NCI-H748 treated with DMSO at 0.1 percent for 48 hours (cell line): Measurements from ENCODE around the gene SIRPB1.
"Not testable (repeated sequence)": the region's sequence is repeated elsewhere in the genome, so short reads cannot be mapped to it uniquely, and the experiment has no call there.

ENCODE experiments used
- DNase-seq: peaks from one replicate; lab custom pipeline; 2025; lab: John Stamatoyannopoulos, UW

Gene SIRPB1

DNA sequence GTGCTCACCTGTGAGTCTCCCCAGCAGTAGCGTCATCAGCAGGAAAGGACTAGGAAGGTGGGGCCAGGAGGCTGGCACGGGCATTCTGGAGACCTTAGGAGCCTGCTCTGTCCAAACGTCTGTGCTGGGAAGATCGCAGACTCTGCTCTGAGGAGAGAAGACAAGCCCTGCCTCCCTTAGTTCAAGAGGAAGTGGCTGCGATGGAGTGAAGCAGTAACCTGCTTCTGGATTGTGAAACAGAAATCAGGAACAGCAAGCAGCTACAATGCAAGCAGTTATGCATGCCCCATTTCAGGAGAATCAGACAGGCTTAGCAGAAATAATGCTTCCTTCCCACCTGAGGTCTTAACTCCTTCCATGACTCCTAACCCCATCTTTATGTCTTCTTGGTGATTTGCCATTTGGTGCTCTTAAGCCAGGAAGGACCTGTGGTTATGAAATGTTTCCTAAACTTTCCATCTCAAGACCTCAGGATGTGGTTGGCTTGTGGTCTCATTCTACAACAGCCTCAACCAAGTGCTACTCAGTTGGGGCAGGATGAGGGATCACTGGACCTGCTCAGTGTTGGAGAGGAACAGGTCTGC lies at the start of gene SIRPB1:
TSS of gene SIRPB1 (minus strand) at position 149 of the 584 bp plus-strand sequence. CDS start at position 84, 65 bp downstream.
- no peak for DNase-seq

DNA sequence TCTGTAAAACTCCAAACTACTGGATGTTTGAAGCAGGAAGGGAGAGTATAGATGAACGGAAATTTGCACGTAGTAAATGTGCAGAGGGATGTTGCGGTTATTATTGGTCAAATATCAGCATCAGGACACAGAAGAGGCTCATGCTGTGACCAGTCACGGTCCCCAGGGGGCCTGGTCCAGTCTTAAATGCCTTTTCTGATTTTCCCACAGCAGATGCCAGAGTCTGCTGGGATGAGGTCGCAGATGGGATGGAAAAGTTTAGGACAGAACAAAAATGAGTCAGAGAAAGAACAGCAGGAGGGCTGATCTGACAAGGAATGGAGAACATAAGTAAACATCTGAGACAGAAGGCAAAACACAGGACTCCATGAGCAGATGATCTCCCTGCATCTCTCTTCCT lies 49.5 kb upstream of the SIRPB1 start:
- DNase-seq: no peak

DNA sequence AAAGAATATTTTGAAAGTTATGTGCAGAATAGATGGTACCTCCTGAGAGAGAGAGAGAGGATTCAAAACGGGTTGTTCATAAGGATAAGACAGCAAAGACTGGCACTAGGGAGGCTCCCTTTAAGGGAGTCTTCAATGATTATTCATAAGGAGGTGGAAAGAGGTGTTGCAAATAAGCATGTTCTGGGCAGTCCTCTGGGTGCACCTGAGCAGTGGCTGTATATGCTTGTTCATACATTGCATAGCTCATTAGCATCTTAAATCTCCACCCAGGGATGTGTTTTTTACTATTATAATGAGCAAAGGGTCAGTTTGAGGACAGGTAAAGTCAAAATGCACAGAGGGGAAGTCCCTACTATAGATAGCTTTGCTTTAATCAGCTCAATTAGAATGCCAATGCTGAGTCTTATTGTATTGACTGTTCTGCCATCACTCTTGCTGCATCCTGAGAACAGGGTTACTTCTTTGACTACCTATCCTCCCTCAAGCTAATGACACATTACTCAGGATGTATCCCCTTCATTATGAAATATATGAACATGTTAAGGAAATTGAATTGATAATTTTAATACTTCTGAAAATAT lies 47.8 kb upstream of the SIRPB1 start:
- no peak for DNase-seq

DNA sequence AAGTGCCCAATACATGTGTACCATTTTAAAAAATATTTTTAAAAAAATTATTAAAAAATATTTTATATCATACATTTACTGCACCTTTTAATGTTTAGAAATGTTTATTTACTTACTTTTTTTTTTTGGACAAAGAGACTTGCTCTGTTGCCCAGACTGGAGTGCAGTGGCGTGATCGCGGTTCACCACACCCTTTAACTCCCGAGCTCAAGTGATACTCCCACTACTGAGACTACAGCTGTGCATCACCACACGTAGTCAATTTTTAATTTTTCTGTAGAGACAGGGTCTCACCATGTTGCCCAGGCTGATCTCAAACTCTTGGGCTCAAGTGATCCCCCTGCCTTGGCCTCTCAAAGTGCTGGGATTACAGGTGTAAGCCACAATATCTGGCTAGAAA lies 47.0 kb upstream of the SIRPB1 start:
- no peak for DNase-seq

DNA sequence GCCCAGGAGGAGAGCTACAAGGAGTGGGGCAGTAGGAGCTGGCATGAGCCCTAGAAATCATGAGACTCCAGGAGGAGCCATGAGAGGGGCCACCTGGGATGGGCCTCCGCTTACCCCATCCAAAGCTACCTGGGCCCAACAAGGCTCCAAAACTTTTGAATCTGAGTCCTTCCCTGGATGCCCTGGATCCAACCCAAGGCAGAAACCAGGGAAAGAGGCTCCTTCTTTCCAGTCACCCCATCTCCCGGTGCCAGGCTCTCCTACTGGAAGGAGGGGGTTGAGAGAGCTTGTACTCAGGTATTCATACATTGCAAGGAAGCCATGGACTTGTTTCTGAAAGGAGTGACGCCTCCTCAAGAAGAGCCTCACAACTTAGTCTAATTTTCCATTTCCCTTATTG lies 45.5 kb upstream of the SIRPB1 start:
- no peak for DNase-seq

DNA sequence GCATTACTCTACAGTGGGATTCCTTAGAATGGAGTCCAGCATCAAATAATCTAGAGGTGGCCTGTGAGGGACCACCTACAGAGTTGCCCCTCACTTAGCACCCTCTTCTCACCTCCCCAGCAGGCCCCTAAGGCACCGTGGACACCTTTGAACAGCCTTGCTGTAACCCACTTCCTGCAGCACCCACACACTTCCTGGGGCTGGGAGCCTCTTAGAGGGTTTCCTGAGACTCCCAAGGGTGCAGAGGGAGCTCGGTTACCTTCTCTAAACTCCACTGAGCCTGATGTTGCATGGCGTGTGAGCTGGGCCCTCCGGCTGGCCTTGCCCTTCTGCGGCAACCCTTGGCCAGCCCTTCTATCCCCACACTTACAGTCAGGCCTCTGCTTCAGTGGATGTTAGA lies 45.1 kb upstream of the SIRPB1 start:
- no peak for DNase-seq

DNA sequence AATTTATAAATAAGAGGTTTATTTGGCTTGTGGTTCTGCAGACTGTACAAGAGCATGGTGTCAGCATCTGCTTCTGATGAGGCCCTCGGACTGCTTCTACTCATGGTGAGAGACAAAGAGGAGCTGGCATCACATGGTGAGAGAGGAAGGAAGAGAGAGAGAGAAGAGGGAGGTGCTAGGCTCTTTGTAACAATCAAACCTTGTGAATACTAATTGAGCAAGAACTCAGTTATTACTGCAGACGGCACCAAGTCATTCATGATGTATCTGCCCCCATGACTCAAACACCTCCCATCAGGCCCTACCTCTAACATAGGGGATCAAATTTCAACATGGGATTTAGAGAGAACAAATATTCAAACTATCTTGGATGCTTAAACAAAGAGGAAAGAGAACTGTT lies 44.1 kb upstream of the SIRPB1 start:
- no peak for DNase-seq

DNA sequence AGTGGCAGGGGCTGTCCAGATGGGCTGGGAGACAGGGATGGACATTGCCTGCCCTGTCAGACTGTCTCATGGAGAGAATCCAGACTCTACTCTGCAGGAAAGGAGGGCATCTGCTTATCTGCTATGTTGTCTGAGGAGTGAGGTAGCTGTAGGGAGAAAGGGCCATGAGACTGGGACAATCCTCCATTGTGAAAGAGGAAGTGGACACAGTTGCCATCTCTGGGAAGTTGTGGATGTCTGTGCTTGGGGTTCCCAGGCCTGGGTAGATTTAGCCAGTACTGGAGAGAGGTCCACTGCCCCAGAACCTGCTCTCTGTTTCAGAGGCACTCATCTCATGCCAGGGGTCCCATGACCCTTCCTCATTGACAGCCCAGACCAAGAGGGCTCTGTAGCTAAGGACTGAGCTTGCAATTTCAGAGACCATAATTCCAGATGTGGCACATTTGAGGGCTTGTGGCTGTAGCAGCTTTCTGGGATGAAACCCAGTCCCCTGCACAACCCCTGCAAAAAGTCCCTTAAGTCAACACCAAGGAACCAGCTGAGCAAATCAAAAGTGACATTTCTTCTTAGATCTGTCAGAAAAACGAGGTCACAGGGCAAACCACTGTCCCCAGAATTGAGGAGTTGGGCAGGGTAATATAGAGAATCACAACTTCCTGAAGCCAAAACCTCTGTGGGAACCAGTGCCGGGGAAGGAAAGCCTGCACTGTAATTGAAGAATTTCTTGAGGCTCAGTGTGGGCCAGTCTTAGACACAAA lies 41.9 kb upstream of the SIRPB1 start:
- no peak for DNase-seq

DNA sequence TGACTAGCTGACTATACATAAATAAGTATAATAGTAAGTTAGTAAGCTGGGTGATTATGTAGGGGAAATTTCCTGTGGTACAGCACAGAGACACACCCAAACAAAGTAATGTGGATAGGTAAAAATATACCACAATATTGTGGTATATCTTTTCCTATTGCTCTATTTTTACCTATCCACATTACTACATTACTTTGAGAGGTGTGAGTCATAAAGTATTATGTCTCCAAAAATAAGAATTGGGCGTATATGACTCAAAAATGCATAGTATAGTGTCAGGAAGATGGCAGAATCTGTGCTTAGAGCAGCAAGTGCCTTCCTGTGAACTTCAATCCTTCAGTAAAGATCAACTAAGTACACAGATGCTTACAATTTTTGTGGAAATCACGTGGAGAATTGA lies 40.4 kb upstream of the SIRPB1 start:
- no peak for DNase-seq

DNA sequence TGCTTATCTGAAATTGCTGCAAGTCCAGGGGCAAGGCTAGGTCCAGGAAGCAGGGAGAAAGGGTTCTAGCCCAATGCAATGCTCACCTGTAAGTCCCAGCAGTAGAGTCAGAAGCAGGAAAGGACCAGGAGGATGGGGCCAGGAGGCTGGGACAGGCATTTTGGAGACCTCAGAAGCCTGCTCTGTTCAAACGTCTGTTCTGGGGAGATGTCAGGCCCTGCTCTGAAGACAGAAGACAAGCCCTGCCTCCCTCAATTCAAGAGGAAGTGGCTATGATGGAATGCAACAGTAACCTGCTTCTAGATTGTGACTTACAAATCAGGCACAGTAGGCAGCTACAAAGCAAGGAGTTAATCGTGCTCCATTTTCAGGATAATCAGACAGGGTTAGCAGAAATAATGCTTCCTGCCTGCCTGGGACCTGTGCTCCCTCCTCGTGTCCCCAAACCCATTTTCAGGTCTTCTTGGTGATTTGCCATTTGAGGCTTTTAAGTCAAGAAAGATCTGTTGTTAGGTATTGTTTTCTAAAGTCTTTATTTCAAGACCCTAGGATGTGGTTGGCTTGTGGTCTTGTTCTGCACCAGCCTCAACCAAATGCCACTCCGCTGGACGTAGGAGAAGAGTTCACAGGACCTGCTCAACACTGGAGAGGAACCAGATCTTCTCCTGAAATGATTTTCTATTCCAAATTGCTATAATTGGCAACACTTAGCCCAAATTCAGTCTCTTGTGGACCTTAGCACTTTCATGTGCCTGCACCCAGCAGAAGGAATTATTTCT lies 37.9 kb upstream of the SIRPB1 start, which contains the start of gene SIRPG:
TSS of gene SIRPG (minus strand) at position 224 of the 779 bp plus-strand sequence. CDS start at position 159, 65 bp downstream.
- no peak for DNase-seq

DNA sequence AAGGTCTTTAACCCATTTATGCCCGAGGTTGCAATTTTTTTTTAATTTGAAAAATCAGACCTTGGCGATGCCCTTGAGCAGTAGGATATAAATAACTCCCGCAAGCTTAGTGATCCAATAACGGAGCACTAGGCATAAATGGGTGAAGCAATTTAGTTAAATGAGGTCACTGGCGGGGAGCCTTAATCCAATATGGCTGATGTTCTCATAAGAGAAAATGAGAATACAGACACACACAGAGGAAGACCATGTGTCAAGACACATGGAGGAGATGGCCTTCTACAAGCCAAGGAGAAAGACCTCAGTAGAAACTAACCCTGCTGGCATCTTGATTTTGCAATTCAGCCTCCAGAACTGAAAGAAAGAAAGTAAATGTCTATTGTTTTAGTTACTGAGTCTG lies 37.0 kb upstream of the SIRPB1 start:
- DNase-seq: no peak

DNA sequence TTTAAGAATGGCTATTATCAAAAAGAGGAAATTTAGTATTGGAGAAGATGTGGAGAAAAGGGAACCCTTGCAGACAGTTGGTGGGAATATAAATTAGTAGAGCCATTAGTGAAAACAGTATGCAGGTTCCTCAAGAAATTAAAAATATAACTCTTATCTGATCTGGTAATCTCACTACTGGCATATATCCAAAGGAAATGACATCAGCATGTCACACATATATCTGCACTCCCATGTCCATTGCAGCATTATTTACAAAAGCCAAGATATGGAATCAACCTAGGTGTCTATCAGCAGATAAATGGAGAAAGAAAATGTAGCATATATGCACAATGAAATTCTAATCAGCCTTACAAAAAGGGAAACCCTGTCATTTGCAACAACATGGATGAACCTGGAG lies 35.2 kb upstream of the SIRPB1 start:
- no peak for DNase-seq

DNA sequence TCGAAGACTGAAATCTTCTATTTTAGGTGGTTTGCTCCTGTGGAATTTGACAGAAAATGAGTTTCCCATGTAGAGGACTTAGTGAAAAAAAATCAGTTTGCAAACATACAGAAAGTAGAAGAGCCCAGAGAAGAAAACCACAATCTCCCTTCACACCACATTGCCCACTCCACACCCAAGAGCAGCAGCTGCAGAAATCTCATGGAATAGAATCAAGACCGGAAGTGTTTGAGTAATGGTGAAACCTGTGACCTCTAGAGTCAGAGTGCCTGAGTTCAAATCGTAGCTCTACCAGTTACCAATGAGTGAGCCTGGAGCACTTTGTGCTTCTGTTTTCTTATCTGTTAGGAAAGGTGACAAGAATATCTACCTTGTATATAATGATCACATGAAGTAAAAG lies 33.2 kb upstream of the SIRPB1 start:
- no peak for DNase-seq

DNA sequence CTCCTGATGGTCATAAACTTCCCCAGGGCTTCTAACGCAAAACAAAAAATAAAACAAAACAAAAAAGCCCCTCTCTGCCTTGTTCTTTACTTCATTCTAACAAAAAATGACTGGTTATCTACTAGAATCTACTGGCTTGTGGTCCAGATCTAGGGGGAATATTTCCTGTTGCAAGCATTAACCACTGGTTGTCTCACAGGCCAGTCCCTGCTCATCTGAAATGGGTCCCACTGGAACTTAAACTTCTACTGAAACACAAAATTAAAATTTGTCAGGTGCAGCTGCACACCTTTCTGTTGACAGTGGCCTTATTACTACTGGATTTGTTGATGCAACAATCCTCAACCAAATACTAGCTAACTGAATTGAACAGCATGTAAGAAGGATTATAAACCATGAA lies 32.3 kb upstream of the SIRPB1 start:
- no peak for DNase-seq

DNA sequence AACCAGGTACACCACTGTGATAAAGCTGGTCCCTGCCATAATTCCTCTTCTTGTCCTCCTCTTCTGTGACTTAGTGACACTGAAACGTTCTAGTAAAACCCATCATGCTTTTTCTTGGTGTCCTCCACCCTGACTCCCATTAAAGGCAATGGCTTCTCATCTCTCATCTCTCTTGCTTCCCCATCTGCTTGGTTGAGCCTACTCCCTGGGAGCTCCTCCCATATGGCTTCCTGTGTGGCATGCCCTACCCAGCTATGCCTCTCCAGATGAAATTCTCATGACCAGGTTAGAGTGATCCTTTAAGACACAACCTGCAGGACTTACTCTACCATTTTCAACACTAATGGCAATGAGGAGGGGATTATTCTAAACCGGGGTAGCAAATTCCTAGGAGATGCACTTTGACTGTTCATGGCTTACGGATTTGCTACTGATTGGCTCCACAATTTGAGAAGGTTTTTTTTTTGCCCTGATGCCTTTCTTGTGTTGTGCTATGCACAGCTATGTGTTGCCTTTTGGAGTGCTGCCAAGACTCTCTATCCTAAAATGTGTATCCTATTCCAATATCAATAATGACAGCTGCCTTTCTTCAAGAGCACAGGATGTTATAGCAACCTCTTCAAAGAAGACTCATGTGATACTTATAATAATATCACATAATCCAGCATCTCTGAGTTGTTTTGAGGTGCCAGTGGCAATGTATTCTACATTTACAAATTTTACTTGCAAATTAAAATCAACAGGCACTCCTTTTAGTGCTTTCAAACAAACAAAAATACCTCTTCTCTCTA lies 31.7 kb upstream of the SIRPB1 start:
- peak; percentile 7 for DNase-seq

DNA sequence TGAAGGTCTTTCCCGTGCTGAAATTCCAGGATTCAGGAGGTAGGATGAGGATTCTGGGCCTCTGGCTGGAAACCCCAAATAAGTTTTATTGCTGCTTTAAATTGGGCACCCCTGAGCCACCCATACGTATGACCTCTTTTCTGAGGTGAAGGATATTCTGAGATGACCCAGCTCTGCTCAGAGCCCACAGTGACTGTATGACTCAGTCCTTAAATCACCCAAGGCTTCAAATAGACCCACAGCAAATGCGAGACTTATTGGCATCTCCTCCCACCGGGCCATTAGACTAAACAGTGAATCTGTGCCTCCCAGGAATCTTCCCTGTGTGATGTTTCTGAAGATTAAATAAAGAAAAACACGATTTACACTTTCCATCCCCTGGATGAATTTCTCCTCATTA lies 28.3 kb upstream of the SIRPB1 start:
- DNase-seq: no peak

DNA sequence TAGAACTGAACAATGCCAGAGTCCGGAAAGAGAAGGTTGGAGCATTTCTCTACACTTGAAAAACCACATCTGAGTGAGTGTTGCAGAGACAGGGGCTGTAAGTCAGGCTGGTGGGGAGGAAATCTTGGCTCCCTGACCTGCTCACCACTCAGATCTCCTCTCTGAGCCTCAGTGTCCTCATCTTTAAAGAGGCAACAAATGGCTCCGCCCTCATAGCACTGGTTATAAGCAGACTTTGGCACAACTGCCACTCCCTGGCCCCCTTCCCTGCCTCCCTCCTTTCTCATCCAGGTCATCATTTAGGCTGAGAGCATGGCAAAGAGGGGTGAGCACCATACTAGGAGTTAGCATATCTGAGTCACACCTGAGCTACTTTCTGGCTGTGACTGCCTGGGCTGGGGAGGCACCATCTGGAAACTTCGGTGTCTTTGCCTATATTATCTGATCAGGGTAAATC lies 27.2 kb upstream of the SIRPB1 start:
- no peak for DNase-seq

DNA sequence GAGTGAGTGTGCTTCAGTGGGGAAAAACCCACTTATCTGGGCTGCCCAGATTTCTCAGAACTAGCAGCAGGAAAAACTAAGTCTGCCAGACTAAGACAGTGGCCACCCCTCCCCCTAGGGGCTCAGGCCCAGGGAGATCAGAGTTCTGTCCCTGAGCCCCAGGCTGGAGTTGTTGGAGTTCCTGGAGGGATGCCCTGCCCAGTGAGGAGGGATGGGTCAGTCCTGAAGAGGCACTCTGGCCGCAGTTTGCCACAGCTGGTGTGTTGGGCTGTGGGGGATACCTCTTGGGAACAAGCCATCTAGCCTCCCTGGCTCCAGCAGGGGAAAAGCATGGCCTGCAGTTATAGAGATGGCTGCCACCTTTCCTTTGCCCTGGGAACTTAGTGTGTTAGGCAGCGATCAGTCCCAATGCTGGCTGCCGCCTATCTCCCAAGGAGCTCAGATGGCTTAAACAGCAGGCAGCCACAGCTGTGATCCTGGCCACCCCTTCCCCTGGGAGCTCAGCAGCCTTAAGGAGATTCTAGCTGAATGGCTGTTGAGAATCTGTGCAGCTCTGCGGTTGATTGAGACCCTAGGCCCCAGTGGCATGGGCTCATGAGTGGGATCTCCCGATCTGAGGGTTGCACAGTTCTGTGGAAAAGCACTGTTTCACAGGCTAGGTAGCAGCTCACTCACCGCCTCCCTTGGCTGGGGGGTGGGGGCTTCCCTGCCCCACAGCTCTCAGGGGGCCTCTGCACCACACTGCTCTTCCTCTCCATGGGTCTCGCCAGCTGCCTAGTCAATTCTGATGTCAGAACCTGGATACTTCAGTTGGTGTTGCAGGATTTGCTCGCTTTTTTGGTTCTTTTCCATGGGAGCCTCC lies 24.5 kb upstream of the SIRPB1 start:
- no peak for DNase-seq

DNA sequence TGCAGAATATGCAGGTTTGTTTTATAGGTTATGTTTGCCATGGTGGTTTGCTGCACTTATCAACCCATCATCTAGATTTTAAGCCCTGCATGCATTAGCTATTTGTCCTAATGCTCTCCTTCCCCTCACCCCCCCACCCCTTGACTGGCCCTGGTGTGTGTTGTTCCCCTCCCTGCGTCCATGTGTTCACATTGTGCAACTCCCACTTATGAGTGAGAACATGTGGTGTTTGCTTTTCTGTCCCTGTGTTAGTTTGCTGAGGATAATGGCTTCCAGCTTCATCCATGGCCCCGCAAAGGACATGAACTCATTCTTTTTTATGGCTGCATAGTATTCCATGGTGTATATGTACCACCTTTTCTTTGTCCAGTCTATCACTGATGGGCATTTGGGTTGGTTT lies 18.8 kb upstream of the SIRPB1 start:
- DNase-seq: not testable (repeated sequence)

DNA sequence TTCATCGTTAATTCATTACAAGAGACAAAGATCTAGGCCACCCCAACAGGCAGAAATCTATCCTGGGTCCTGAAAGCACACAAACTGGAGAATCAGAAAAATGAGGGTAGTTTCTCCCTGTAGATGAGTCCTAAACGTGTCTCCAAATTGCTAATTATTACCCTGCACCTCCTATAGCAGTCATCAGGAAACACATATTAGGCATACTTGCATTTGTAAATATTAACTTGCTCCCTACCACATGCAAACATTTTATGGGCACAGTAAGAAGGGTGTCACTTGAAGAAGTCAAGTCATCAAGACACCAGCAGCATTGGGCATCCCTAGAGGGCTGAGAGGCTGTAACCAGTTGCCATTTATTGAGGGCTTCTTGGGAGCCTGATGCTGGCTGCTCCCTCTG lies 17.9 kb upstream of the SIRPB1 start:
- DNase-seq: no peak

DNA sequence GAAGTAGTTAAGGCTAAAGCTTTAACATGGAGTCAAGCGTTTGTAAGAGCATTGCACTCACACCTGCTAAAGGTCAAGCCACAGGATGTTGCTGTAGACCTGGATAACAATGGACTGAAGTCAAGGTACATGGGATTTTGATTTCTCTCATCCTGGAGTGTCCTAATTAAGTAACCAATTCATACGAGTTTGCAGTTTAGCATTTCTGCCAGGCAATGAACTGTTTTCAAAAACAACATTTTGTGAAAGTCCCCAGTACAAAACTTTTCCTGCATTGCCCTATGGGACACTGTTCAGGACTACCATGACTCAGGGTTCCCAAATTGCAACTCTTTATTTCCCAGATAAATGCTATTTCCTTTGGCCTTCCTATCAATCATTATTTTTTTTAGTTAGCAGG lies 17.4 kb upstream of the SIRPB1 start:
- DNase-seq: no peak
